HG02885 (cell line): ENCODE data around the gene FAM76B.

ENCODE experiments used
- ATAC-seq: cut with Tn5 transposase; IDR thresholded peaks from one replicate; pipeline ENCODE4 v1.9.1; 2021; ENCODE audit warnings: mild to moderate bottlenecking; ENCODE audit not compliant: unreplicated experiment, poor library complexity

Gene FAM76B

DNA sequence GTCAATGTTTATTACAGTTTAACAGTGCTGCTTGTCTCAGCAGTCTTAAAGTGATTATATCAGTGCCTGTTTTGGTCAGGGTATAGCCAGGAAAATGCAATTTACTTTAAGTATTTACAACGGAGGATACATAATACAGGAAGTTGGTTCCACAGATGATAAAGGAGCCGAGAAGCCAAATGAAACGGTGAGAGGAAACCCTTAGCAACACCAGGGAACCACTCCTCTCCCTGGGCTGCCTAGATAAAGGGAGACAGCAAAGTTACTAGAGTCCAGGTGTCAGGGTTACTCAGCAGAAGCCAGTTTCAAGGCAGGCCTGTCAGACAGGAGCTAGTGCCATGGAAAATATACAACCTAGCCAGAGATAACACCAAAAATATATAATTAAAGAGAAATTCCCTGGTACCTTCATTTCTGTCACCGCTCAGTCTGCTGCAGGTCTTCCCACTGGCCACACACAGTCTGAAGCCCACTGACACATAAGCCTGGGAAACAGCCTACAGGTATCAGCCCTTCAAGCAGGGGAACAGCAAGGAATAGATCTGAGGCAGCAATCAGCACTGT is 55.5 kb downstream of the FAM76B start:
- no peak for ATAC-seq

DNA sequence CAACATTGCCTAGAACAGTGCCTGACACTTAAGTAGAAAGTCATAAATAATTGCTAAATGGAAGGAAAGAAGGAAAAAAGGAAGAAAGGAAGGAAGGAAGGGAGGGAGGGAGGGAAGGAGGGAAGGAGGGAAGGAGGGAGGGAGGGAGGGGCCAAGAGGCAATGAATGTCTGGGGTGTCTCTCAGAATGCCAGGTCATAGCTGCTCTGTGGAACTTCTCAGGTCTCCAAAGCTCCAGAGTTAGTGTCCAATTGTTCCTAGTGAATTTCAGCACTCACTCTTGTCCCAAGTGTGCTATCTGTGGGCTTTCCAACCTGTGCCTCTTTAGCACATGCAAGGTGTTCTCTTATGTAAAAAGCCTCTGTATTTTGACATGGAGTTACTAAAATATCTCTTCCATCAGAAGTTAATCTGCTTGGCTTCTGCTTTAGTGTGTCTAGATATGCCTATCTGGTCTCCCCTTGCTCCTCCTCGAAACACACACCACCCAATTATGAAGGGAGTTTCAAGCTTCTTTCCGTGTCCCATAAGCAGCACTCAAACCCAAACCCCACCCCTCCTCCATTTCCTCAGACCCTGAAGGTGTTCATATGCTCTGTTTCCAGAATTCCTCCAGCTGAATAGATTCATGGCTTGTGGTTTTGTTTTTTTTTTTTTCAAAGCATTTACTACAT is 56.5 kb downstream of the FAM76B start:
- no peak for ATAC-seq

DNA sequence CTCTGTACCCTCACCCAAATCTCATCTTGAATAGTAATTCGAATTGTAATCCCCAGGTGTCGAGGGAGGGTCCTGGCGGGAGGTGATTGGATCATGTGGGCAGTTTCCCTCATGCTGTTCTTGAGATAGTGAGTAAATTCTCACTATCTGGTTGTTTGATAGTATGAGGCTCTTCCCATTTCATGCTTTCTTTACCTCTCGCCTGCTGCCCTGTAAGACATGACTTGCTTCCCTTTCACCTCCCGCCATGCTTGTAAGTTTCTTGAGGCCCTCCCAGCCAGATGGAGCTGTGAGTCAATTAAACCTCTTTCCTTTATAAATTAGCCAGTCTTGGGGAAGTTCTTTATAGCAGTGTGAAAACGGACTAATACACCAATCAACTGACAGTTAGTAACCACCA is 60.1 kb downstream of the FAM76B start:
- no peak for ATAC-seq

DNA sequence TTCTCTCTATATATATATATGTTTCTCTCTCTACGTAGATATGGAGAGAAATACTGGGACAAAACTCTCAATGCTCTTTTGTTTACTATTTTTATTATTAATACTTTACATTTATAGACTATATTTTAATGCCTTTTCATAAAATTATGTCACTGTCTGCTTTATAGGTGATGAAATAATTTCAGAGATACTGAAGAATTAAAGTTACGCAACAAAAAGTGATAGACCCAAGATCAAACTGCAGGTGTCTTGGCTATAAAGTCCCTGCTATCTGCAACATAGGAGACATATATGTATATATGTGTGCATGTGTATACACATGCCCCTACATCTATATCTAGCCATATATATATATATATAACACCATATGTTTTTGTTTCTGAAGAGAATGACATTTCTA is 60.8 kb downstream of the FAM76B start:
- no peak for ATAC-seq

DNA sequence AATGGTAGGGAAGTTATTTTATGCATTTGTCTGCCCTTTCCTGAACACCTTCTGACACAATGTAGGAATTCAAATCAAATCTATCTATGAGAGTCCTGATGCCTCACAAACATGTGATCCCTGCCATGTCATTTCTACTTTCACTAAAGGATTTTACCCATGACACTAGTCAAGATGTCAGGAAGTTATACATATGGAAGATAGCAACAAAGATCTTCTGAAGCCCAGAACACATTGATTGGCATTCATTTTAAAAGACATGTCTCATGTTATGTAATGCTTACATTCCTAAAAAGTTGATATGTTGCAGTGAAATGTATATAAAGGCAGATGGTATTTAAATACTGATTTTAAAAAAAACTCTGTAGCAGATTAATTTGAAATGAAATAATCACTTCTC is 61.5 kb downstream of the FAM76B start:
- ATAC-seq: no peak

DNA sequence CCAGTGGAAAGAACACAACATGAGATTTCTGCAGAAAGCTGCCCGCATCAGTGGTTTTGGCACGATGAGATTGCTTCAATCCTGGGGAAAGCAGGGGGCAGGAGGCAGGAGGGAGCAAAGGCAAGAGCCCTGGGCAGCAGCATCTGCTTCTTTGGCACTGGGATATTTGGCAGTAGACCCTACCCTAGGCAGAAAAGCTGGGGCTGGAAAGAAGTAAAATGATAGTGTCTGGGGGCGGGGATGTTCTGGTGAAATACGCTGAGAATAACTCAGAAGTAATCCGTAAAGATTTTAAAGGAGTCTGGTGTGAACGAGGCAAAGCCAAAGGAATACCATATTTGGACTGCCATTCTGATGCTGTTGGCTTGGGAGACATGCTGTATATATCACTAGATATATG is 62.0 kb downstream of the FAM76B start:
- ATAC-seq: no peak

DNA sequence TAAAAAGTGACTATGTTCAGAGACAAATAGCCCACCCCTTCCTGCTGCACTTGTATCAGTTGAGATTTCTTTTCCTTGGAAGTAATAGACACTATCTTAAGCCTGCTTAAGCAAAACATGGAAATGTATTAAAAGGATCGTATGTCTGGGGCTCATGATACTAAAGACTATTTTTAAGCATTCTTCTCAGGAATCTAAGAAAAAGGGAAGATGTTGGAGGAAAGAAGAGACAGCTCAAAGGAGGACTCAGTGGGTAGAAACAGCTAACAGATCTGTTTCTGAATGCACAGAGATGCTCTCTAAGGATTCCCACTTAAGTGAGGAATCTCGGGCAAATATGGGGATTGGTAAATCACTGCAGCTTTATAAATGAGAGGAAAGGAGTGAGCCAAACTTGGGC is 62.5 kb downstream of the FAM76B start:
- ATAC-seq: no peak

DNA sequence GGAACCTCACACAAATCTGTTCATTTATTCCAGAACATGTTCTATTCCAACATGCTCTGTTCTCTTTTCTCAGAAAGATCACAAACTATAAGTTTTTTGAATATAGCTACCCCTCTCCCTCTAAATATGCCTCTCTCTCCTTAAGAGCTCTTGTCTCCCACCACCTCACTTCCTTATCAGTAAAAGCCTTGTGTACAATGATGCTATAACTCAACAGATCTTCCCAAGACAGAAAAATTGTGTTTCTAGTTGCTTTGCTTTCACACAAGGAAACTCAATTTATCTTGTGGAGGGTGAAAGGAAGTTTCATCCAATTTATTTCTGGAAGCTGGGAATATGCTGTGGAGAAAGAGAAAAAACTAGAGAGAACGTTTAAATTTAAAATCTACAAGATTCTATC is 64.4 kb downstream of the FAM76B start:
- ATAC-seq: no peak

DNA sequence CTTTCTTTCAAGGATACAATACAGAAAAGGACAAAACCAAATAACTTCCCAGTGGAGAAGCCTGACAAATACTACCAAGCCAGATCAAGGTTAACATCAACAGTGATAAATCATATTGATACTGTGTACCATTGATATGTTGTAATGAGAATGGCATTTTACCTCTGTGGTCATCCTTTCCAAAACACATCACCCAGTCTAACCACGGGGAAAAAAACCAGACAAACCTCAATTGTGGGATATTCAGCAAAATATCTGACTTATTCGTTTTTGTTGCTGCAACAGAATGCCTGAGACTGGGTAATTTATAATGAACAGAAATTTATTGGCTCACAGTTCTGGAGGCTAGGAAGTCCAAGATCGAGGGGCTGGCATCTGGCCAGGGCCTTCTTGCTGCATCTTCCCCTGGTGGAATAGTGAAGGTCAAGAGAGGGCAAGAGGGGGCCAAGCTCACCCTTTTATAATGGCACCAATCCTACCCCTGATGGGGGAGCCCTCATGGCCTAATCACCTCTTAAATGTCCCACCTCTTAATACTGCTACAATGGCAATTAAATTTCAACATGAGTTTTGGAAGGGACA is 66.1 kb downstream of the FAM76B start:
- ATAC-seq: no peak

DNA sequence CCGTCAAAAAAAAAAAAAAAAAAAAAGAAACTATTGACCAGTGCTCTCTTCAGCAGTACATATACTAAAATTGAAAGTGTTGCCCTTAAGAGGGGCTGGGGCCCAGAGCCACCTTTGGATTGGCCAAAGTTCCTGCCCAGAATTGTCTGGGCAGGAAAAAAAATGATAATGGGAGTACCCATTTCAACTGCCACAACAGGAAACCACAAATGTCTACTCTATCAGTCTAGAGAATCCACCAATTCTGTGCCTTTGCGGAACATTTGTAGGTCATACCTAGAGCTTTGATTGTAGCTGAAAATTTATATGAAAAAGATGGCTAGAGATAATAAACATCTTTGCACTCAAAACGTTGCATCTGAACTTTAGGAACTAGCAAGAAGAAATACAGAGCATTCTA is 69.4 kb downstream of the FAM76B start:
- no peak for ATAC-seq
